RWPE2 (cell line): ENCODE results near the gene ECSIT.

Experiments used
- ATAC-seq: fragments of 200-7000 bp; cut with Tn5 transposase; 3 replicates; pipeline ENCODE4 v1.9.1; 2021; ENCODE audit warnings: low read depth
- DNase-seq: peaks from one replicate; pipeline ENCODE4 v3.0.0-alpha.2; 2020; ENCODE audit warnings: low spot score
- H3K27ac ChIP-seq: fragments of 450-650 bp; 2 replicates; pipeline ENCODE4 v1.5.1; 2017; ENCODE audit warnings: mild to moderate bottlenecking; ENCODE audit not compliant: poor library complexity, severe bottlenecking
- H3K27me3 ChIP-seq: fragments of 250-450 bp; sonication (Bioruptor Pico); 2 replicates; pipeline ENCODE4 v1.5.1; 2021; ENCODE audit warnings: mild to moderate bottlenecking, moderate library complexity; ENCODE audit not compliant: insufficient read depth, poor library complexity, severe bottlenecking
- H3K36me3 ChIP-seq: fragments of 250-450 bp; sonication (Bioruptor Pico); 2 replicates; pipeline ENCODE4 v1.5.1; 2020; ENCODE audit warnings: low read depth, mild to moderate bottlenecking, moderate library complexity
- H3K4me1 ChIP-seq: fragments of 250-450 bp; sonication (Bioruptor Pico); 2 replicates; pipeline ENCODE4 v1.5.1; 2021; ENCODE audit warnings: mild to moderate bottlenecking, moderate library complexity; ENCODE audit not compliant: insufficient read depth, poor library complexity, severe bottlenecking
- H3K4me3 ChIP-seq: fragments of 250-450 bp; sonication (Bioruptor Pico); 2 replicates; pipeline ENCODE4 v1.5.1; 2021; ENCODE audit warnings: mild to moderate bottlenecking, moderate library complexity; ENCODE audit not compliant: severe bottlenecking
- H3K9me3 ChIP-seq: fragments of 250-450 bp; sonication (Bioruptor Pico); 2 replicates; pipeline ENCODE4 v1.5.1; 2021; ENCODE audit warnings: mild to moderate bottlenecking, moderate library complexity; ENCODE audit not compliant: severe bottlenecking
- CTCF ChIP-seq: fragments of 450-650 bp; IDR thresholded peaks from one replicate; pipeline ENCODE4 v1.5.1; 2017; ENCODE audit warnings: mild to moderate bottlenecking, moderate library complexity; ENCODE audit not compliant: poor library complexity, severe bottlenecking

ECSIT gene

DNA sequence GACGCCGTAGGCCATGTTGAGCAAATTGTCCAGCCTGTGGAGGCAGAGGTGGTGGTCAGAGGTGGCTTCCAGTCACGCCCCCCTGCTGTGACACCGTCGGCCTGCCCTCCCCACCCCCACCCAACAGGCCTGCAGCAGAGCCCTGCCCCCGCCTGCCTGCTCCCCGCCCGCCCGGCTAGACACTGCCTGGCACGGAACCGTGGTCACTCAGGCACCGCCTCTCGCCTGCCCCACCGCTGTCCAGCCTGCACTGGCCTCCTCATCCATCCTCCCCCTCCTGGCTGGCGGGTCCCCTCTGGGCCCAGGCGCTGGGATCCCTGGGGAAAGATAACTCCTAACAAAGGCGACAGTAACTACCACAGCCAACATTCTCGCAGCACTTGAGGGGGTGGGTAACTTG is 71.8 kb downstream of the ECSIT start:
- no peaks in the 10 kb centered on the region for H3K9me3 ChIP-seq
- H3K27ac ChIP-seq: no peak overlapping the region
- ATAC-seq: no peak
- H3K4me1 ChIP-seq: no peaks in the 10 kb centered on the region
- H3K27me3 ChIP-seq: no peaks in the 10 kb centered on the region
- no peaks in the 10 kb centered on the region for H3K36me3 ChIP-seq
- no peak for DNase-seq
- no peak for TF ChIP-seq CTCF
- no peak overlapping the region for H3K4me3 ChIP-seq

DNA sequence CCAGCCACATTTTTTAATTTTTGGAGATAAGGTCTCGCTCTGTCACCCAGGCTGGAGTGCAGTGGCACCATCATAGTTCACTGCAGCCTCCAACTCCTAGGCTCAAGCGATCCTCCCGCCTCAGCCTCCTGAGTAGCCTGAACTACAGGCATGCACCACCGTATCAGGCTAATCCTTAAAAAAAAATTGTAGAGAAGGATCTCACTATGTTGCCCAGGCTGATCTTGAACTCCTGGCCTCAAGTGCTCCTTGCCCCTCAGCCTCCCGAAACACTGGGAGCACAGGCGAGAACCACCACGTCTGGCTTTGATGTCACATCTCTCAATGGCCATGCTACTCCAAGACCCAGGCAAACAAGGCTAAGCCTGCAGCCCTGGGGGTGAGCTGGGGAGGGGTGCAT is 72.3 kb downstream of the ECSIT start:
- no peak for ATAC-seq
- no peaks in the 10 kb centered on the region for H3K36me3 ChIP-seq
- H3K9me3 ChIP-seq: no peaks in the 10 kb centered on the region
- H3K4me1 ChIP-seq: no peaks in the 10 kb centered on the region
- no peaks in the 10 kb centered on the region for H3K27me3 ChIP-seq
- no peak overlapping the region for H3K4me3 ChIP-seq
- no peak overlapping the region for H3K27ac ChIP-seq
- TF ChIP-seq CTCF: no peak
- no peak for DNase-seq
